ENCODE data around the gene MRPL19.

Gene MRPL19

DNA sequence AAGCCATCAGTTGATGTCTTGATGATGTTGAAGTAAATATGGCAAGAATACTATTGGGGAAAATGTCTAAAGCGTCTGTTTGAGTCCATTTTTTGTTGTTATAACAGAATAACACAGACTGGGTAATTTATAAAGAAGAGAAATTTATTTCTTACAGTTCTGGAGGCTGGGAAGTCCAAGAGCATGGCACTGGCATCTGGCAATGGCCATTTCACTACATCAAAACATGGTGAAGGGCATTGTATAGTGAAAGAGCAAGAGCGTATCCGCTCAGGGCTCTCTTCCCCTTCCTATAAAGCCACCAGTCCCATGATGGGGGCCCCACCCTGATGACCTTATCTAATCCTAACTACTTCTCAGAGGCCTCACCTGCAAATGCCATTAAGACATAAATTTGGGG is 29.6 kb upstream of the MRPL19 start:
- no peak for DNase-seq (ENCODE audit: low spot score)

DNA sequence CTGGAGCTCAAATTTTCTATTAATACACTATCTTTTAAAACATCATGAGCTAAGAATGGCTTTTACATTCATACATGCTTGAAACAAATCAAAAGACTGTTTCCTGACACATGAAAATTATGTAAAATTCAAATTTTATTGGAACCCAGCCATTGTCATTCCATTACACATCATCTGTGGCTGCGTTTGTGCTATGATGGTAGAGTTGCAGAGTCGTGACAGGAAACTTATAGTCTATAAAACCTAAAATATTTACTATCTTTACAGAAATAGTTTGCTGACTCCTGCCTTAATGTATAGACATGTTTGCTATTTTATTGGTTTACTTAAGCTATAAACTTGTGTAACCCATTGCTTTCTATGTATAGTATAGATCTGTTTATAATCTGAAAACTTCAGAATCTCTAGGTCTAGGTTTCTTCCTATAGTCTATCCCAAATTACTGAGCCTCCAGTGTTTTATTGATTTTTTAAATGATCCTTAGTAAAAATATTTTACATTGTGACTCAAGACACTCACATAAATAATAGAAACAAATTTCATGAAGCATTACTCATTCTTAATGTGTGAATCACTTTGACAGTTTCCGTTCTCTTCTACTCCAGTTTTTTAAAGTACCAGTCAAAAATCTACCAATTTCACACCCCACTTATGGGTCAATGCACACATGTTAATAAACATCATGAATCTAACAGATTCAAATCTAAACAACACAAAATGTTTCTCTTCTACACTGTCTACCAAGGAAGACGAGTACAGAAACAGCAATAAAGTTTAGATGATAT is 26.4 kb upstream of the MRPL19 start:
- DNase-seq (ENCODE audit: low spot score): no peak

DNA sequence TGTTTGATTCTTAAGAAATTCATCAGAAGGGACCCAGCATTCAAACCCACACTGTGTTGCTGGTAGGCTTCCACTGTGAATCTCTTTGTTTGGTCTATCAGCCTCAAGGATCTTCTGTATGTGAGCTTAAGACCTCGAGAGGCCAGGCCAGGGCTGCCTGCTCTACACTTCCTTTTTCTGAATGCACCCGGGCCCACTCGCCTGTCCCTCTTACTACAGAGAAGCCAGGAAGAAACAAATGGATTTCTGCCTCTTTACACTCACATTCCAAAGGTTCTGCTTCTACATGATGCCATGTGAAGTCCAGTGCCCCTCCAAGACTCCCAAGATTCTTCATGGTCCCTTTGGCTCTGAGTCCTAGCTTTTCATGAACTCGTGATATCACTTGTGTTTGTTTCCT is 25.4 kb upstream of the MRPL19 start:
- DNase-seq (ENCODE audit: low spot score): no peak

DNA sequence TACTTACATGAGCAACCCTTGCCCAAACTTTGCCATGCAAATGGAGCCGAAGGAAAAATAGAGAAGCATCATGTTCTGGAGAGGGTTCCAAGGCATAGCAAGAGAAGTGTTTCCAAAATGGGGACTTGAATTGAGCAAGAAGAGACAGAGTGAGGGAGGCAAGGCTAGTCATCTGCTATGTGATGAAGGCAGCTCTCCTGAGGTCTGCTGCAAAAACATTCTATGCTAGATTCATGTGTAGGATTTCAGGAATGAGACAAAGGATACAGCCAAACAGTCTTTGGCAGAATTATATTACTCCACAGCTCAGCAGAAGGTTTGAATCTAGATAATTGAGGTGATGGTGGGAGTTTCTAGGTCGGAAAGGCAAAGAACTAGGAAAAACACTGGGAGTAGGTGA is 24.1 kb upstream of the MRPL19 start:
- no peak for DNase-seq (ENCODE audit: low spot score)

DNA sequence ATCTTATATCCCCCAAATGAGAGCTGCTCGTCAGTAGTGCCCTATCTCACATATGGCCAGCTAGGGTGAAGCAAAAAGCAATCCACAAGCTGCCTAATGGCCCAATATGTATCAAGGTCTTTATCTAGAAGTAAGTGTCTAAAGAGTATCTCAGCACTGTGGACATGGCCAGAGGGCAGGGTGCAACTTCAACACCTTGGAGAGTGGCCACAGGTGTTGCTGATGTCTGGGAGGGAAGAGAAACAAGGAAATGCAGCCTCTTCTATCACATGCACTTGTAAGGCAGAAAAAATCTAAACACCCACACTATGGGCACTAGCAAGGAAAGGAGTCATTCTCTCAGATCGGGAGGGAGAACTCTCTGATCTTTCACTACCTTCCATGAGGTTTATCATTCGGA is 23.7 kb upstream of the MRPL19 start:
- no peak for DNase-seq (ENCODE audit: low spot score)

DNA sequence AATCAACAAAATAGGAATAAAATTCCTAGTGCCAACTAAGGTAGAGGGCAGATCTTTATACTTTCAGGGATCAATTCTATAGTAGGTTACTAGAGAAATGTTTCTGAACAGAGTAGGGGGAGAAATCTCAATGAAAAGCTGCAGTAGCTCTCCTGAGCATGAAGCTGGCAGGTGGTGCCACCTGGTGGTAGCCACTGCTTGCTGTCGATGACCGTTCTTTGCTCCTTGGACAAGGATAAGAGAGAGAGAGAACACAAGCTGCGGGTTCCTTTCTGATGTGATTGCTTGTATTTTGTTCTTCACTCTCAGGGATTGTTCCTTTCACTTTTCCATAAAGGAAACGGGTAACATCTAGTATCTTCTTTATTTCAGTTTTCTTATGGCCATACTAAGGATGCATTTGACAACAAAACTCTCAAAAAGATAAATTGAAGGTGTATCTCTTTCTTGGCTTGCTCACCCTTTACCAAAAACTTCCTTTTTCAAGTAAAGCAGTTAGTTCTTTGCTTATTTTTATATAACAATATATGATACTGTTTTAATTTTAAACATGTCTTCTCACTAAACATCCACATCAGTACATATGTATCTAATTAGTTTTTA is 18.6 kb upstream of the MRPL19 start:
- peak; percentile 75 for DNase-seq (ENCODE audit: low spot score)

DNA sequence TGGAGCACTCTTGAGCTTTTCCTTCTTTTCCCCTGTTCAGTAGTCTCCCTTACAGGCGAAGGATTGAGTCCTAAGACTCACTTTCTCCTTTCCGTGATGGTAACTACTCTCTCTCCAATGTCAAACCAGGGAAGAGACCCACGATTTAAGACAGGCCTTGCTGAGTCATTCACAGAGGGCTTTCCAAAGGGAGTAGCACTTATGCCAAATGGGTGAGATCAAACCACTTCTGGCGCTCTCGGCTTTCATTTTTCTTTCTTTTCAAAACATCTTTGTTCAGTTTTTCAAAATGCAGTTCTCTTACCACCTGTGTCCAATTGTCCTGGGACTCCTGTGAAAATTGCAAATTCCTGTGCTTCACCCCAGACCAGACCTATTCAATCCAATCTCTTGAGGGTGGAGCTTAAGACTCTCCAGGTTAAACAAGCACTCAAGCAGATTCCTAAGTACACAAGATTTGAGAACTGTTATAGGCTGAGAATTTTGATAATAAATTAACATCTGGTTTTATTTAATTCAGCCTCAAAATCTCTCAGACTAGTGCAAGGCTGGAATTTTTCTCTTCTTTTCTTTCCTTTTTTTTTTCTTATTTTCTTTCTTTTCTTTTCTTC is 14.4 kb upstream of the MRPL19 start:
- DNase-seq (ENCODE audit: low spot score): no peak

DNA sequence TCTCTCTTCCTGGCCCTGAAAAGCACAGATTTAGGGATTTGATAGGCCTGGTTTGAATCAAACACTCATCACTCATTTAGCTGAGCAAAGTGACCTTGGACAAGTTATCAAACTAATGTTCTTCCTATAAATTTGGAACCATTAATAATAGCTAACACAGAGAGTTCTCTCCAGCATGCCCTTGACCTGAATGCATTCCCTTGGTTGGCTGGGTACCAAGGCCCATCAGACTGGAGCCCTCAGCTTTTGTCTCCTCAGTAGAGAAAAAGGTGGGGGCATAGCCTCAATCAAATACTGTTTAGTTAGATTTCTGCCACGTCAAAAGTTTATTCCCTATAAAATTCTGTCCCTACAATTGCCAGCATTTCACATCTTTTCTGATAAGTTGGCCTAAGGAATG is 13.8 kb upstream of the MRPL19 start:
- DNase-seq (ENCODE audit: low spot score): no peak

DNA sequence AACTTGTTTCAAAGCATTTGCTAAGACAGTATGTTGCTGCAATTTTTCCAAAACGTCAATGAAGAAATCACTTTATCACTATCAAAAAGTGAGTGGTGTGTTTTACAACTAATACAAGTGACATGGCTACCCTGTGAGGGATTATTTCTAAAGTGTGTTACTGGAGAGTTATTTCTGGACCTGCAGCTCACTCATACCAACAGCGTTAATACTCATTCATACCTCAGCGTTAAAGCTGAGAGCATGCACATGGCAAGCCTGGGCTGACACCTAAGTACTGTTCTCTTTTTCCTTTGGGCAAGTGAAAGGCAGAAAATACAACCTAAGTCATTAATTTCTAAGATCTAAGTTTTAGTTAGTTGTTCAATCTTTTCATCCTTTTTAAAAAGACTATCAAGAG is 13.0 kb upstream of the MRPL19 start:
- no peak for DNase-seq (ENCODE audit: low spot score)

DNA sequence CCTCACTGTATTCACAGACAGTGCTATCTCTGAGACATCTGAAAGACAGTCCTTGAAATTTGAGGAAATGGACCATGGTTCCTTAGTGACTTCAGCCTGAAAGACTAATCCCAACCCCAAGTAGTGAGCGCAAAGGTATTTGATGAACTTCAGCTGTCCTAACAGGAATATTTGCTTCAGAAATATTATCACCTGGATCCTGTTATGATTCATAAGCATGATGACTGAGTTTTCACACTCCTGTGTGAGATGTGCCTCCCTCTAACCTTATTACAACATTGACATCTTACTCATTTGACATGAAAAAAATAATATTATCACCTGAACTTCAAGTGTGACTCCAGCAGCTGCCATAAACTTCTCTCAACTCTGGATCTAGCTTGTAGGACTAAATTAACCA is 11.6 kb upstream of the MRPL19 start:
- DNase-seq (ENCODE audit: low spot score): no peak

DNA sequence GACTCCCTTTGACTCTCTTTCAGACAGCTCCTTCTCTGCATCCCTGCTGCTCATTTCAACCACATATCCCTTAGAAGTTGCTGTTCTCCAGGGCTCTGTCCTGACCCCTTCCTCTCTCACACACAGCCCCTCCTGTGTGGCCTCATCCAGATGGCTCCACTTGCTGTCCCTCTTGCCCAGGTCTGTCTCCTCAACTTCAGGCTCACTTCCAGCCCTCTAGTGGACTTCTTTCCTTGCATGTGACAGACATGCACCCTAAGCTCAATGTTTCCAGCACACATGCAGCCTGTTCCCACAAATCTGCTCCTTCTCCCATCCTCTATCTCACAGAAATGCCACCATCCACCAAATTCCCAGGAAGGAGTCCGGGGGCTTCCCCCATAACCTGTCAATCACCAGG is 9.0 kb upstream of the MRPL19 start:
- no peak for DNase-seq (ENCODE audit: low spot score)

DNA sequence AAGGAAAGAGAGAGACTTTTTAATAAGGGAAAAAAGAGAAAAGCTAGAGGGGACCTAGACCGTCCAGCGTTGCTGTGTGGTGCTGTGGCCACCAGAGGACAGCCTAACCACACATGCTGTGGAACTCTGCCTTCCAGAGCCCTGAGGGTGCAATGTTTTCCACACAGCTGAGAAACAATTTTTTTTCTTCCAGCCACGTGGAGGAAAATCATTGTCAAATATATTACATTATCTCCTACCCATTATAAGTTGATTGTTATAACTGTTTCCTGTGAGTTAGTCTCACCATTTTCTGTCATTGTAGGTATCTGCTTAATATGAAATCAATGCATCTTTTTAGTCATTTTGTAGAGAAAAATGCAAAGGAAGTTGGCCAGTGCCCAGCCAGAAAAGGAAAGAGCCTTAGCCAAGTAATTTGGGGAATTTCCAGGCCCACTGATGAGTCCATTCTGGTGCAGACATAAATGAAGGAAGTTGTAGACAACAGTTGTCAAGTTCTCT is 5.9 kb upstream of the MRPL19 start:
- DNase-seq (ENCODE audit: low spot score): no peak

DNA sequence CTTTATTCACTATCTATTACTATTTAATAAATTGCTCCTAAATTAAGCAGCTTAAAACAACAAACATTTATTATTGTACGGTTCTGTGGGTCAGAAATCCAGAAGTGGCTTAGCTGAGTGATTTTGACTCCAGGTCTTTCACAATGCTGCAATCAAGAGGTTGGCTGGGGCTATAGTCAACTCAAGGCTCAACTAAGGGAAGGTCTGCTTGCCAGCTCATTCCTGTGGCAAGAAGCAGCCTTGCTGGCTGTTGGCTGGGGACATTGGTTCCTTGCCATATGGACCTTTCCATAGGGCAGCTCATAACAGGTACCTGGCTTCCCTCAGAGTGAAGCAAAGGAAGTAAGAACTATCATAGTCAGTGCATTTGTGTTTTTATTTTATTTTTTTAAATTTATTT is 5.0 kb upstream of the MRPL19 start:
- DNase-seq (ENCODE audit: low spot score): no peak

DNA sequence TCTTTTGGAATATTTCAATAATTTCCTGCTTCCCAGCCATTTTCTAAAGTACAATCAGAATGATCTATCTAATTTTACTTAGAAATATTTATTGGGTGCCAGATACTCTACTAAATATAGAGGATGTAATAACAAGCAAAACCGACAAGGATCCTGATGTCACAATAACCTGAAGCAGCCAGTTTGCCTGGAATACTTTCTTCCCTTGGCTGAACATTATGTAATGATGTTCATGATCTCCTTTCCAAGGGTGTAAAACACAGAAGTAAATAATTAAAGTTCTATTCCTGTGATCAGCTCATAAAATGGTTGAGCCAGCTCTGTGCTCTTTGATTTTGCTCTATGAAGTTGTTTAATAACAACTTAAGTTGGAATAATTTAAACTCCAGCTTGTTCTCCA is 2.6 kb upstream of the MRPL19 start:
- DNase-seq (ENCODE audit: low spot score): no peak

DNA sequence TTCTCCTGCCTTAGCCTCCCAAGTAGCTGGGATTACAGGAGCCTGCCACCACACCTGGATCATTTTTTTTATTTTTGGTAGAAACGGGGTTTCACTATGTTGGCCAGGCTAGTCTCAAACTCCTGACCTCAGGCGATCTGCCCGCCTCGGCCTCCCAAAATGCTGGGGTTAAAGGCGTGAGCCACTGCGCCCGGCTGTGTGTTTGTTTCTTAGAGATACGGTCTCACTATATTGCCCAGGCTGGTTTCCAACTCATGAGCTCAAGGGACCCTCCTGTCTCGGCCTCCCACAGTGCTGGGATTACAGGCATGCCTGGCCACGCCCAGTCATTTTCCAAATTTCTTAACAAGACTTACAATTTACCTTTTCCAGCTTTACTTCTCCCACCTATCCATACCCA is 940 bp upstream of the MRPL19 start:
- no peak for DNase-seq (ENCODE audit: low spot score)

DNA sequence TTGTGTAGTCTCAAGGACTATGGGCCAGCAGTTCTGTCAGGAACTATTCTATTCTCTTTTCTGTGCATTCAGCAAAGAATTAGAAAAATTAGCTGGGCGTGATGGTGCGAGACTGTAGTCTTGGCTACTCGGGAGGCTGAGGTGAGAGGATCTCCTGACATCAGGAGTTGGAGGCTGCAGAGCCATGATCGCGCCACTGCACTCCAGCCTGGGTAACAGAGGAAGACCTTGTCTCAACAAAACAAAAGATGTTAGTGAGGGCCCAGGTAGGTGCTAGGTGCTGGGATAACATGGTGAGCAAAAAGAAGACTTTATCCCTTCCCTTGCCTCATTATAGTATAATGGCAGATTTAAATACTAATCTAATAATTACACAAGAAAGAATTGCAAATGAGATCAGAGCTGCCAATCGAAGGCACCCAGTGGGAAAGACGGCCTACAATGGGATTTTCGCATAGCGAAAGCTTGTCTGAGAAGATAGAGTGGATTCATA is 447 bp upstream of the MRPL19 start:
- DNase-seq (ENCODE audit: low spot score): no peak

DNA sequence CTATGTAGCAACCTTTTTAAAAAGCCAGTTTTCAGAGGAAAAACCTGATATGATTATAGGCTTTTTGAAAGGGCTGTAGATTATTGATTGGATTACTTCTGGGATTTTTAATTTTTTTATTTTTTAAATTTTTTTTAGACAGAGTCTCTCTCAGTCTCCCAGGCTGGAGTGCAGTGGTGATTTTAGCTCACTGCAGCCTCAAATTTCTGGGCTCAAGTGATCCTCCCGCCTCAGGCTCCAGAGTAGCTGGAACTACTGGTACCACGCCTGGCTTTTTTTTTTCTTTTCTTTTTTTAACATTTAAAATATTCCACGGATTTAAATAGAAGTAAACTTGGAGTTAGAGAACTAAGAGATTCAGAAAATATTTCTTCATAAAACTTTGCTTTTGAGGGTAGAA is 1.2 kb downstream of the MRPL19 start:
- DNase-seq (ENCODE audit: low spot score): no peak

DNA sequence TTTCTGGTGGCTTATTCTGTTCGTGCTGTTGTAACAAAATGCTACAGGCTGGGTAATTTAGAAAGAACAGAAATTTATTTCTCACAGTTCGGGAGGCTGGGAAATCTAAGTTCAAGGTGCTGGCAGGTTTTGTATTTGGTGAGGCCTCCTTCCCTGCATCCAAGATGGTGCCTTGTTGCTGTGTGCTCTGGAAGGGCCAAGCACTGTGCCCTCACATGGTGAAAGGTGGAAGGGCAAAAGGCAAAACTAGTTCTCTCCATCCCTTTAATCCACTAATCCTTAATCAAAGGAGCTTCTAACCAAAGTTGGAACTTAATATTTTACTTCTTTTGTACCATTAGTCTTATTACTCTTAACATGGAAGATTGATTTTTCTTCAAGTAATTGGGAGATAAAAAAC is 7.4 kb downstream of the MRPL19 start:
- DNase-seq (ENCODE audit: low spot score): no peak

DNA sequence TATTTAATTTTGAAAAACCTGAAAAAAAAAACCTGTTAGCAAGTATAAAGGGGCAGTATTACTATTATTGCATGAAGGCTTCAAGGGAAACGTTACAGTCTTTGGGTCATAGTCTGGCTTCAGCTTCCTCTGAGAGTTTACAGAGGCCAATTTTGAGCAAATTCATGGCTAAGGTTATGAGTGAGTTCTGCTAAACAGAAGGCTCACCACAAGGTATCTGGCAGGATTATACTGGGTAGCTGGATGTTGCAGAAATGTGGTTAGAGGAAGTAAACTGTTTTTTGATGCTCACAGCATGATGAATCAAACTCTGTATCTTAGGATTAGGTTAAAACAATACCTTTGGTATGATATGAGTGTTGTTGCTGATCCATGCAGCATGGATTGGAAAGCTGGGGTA is 9.3 kb downstream of the MRPL19 start:
- no peak for DNase-seq (ENCODE audit: low spot score)

DNA sequence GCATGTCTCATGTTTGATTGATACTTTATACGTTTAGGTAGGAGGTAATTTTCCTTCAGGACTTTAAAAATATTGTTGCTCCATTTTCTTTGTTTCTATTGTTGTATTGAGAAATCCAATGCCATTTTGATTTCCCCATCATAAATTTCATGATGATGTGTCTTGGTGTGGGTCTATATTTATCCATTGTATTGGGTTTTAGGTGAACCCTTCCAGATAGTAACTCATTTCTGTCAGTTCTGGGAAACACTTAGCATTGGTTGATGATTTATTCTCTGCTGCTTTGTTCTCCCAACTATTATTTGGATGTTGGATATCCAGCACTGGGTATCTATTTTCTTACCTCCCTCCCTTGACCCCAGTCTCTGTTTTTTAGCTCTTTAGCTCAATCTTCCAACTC is 10.0 kb downstream of the MRPL19 start:
- no peak for DNase-seq (ENCODE audit: low spot score)

DNA sequence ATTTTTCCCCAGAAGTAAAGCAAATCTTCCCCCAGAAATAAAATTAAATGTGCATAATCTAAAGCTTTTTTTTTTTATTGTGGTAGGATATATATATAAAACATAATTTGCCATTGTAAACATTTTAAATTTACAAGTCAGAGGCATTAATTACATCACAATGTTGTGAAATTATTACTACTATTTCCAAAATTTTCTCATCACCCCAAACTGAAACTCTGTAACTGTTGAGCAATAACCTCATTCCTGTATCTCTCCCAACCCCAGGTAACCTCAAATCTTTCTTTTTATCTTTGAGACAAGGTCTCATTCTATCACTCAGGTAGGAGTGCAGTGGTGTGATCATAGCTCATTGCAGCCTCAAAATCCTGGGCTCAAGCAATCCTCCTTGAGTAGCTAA is 11.2 kb downstream of the MRPL19 start:
- no peak for DNase-seq (ENCODE audit: low spot score)

DNA sequence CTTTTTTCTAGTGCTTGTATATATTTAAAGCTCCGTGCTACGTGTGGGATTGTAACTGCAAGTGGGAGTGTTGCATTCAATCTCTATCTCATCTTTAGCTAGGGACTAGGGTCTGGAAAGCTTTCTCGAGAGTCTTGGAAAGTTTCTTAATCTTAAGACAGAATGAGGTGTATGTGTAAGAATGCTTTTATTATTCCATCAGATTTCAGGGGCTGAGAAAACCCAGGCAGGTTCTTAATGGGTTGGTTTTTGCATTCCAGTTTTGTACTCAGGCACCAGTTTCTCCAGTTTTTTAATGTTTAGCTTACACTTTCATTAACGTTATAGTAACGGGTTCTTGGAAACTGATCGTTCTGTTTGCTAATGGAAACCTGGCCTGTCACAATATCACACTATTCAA is 20.3 kb downstream of the MRPL19 start:
- DNase-seq (ENCODE audit: low spot score): no peak

DNA sequence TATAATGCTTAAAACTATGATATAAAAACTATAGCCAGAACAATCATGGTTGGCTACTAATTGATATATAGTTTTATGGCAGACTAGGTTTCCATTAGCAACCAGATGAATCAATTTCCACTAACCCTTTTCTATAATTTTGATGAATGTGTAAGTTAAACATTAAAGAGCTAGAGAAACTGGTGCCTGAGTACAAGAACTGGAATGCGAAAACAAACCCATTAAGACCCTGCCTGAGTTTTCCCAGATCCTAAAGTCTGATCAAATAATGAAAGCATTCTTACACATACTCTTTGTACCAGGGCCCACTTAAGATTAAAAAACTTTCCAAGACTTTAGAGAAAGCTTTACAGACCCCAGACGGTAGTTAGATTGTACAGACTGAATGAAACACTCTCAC is 21.3 kb downstream of the MRPL19 start:
- DNase-seq (ENCODE audit: low spot score): no peak
